Esophagus muscularis mucosa (tissue), 4 donors: ENCODE data around the gene PLIN1.

Experiments used
- EP300 ChIP-seq: sonication (generic); formaldehyde crosslinking; IDR thresholded peaks from one replicate; pipeline ENCODE4 v1.6.1; 2017; ENCODE audit warnings: antibody characterized with exemption
- POLR2A ChIP-seq: fragments of 450-650 bp; IDR thresholded peaks from one replicate; pipeline ENCODE4 v1.6.1; 2017; ENCODE audit warnings: antibody characterized with exemption, moderate library complexity, mild to moderate bottlenecking, low read depth
- POLR2AphosphoS5 ChIP-seq, 2 donors: sonication (generic); formaldehyde crosslinking; IDR thresholded peaks; one replicate each; pipeline ENCODE4 v1.6.1; 2017; ENCODE audit warnings: antibody characterized with exemption in 2 of 2
- TF ChIP-seq, protein P1 (sequence below), 3 experiments: fragments of 200-600 bp in 2 of 3; fragments of 450-650 bp in 1 of 3; sonication (generic) in 2 of 3; IDR thresholded peaks; one replicate each; pipeline ENCODE4 v1.5.1; 2017 to 2019; ENCODE audit warnings: antibody characterized with exemption in 3 of 3, mild to moderate bottlenecking in 2 of 3, moderate library complexity in 1 of 3

GRCh38 chr15:89668171-89668570 lies 11.0 kb downstream of the PLIN1 start:
- TF ChIP-seq EP300: no peak
- TF ChIP-seq, protein P1, sequence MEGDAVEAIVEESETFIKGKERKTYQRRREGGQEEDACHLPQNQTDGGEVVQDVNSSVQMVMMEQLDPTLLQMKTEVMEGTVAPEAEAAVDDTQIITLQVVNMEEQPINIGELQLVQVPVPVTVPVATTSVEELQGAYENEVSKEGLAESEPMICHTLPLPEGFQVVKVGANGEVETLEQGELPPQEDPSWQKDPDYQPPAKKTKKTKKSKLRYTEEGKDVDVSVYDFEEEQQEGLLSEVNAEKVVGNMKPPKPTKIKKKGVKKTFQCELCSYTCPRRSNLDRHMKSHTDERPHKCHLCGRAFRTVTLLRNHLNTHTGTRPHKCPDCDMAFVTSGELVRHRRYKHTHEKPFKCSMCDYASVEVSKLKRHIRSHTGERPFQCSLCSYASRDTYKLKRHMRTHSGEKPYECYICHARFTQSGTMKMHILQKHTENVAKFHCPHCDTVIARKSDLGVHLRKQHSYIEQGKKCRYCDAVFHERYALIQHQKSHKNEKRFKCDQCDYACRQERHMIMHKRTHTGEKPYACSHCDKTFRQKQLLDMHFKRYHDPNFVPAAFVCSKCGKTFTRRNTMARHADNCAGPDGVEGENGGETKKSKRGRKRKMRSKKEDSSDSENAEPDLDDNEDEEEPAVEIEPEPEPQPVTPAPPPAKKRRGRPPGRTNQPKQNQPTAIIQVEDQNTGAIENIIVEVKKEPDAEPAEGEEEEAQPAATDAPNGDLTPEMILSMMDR (IDR thresholded peaks at IDR 0.05): no peak
- no peak for TF ChIP-seq POLR2AphosphoS5 (IDR thresholded peaks at IDR 0.05)
- no peak for TF ChIP-seq POLR2A
